Activated CD4-positive, alpha-beta T cell treated with anti-CD3 and anti-CD28 coated beads, Interleukin-2, amount 10 ng/mL, durations not matched to agents 7 days and 5 days (primary cell): Measurements from ENCODE around the gene TMEM88. TPM values are rescaled to one million over a fixed set of nuclear protein-coding genes. Genes with fewer than 3 reads are reported as not detected.

ENCODE experiments used
- CTCF ChIA-PET: fragments of 350-600 bp; sonication (Branson Sonifier 250); formaldehyde crosslinking; loops from one replicate; lab custom pipeline; 2021; ENCODE audit warnings: antibody characterized with exemption; lab: Charles Lee
- POLR2A ChIA-PET: fragments of 350-600 bp; sonication (Branson Sonifier 250); formaldehyde crosslinking; loops from one replicate; lab custom pipeline; 2021; ENCODE audit warnings: antibody characterized with exemption; lab: Charles Lee
- DNase-seq: peaks from one replicate; pipeline ENCODE4 v3.0.0-alpha.2; 2020
- H3K27ac Mint-ChIP-seq: one replicate; pipeline ENCODE4 v1.8.0; 2021; ENCODE audit warnings: mild to moderate bottlenecking, moderate library complexity, mixed read lengths
- H3K27me3 Mint-ChIP-seq: one replicate; pipeline ENCODE4 v1.8.0; 2021; ENCODE audit warnings: mixed read lengths
- H3K36me3 Mint-ChIP-seq: one replicate; pipeline ENCODE4 v1.8.0; 2021; ENCODE audit warnings: low read depth, mixed read lengths
- H3K4me1 Mint-ChIP-seq: one replicate; pipeline ENCODE4 v1.8.0; 2021; ENCODE audit warnings: mixed read lengths
- H3K4me3 Mint-ChIP-seq: one replicate; pipeline ENCODE4 v1.8.0; 2021; ENCODE audit warnings: mild to moderate bottlenecking, moderate library complexity, mixed read lengths
- H3K9me3 Mint-ChIP-seq: one replicate; pipeline ENCODE4 v1.8.0; 2021; ENCODE audit warnings: mixed read lengths
- total RNA-seq, 2 experiments: library from RNA; stranded (reverse); gene quantifications; one replicate each; pipeline ENCODE4 v1.2.3, GENCODE V29; 2021

Gene TMEM88
- total RNA-seq, 2 experiments from 2014 or later, result 0.55 to 0.87 TPM

- peak overlapping the region; percentile 83 for H3K4me3 Mint-ChIP-seq
- ChIA-PET CTCF (interaction anchor here (0.6 to 2.3 kb wide), 18 partner anchors 8 to 222 kb away, joined by 3 to 19 read pairs (median 3); partner anchors contain the start of genes CHD3, CYB5D1 and NAA38), POLR2A (interaction anchor here (1.1 kb wide), 1 partner anchor 10 kb away, joined by 4 read pairs; no protein-coding TSS in a partner anchor)
- peak overlapping the region; percentile 91 for H3K27ac Mint-ChIP-seq
- no peaks in the 10 kb centered on the region for H3K9me3 Mint-ChIP-seq
- no peaks in the 10 kb centered on the region for H3K36me3 Mint-ChIP-seq
- peak; percentile 92 for DNase-seq
- peaks cover 1% of the 10 kb centered on the region for H3K27me3 Mint-ChIP-seq
- peaks cover 53% of the 10 kb centered on the region for H3K4me1 Mint-ChIP-seq
These were observed 19.7 kb upstream of the TMEM88 start for GRCh38 chr17:7834957-7835813.

- Mint-ChIP-seq H3K27me3 (peaks cover 1% of the 10 kb centered on the region), H3K4me3 (peak overlapping the region; percentile 83), H3K9me3 (no peaks in the 10 kb centered on the region), H3K27ac (peak overlapping the region; percentile 88), H3K36me3 (no peaks in the 10 kb centered on the region), H3K4me1 (peaks cover 61% of the 10 kb centered on the region)
- peak; percentile 34 for DNase-seq
- ChIA-PET POLR2A (interaction anchor here (1.1 kb wide), 1 partner anchor 9 kb away, joined by 4 read pairs; no protein-coding TSS in a partner anchor), CTCF (interaction anchor here (0.6 to 2.3 kb wide), 11 partner anchors 9 to 221 kb away, joined by 3 to 19 read pairs (median 4); partner anchors contain the start of genes CYB5D1 and NAA38)
These were observed 18.9 kb upstream of the TMEM88 start for GRCh38 chr17:7835814-7836595.

- ChIA-PET POLR2A (no interaction called here), CTCF (interaction anchor here (1.0 to 2.6 kb wide), 7 partner anchors 14 to 155 kb away, joined by 3 to 10 read pairs (median 3); no protein-coding TSS in a partner anchor)
- H3K36me3 Mint-ChIP-seq, result no peaks in the 10 kb centered on the region
- H3K27me3 Mint-ChIP-seq, result peaks cover 1% of the 10 kb centered on the region
- H3K4me3 Mint-ChIP-seq, result peak overlapping the region; percentile 83
- peak; percentile 54 for DNase-seq
- peak overlapping the region; percentile 67 for H3K27ac Mint-ChIP-seq
- H3K4me1 Mint-ChIP-seq, result peaks cover 66% of the 10 kb centered on the region
- H3K9me3 Mint-ChIP-seq, result no peaks in the 10 kb centered on the region
These were observed 18.1 kb upstream of the TMEM88 start for GRCh38 chr17:7836596-7837407.

- Mint-ChIP-seq H3K4me1 (peaks cover 69% of the 10 kb centered on the region), H3K27me3 (peaks cover under 1% of the 10 kb centered on the region), H3K9me3 (no peaks in the 10 kb centered on the region), H3K36me3 (peaks cover 4% of the 10 kb centered on the region), H3K27ac (peak overlapping the region; percentile 67), H3K4me3 (peak overlapping the region; percentile 83)
- no peak for DNase-seq
- POLR2A ChIA-PET, result no interaction called here
- CTCF ChIA-PET, result interaction anchor here (1.0 to 2.6 kb wide), 5 partner anchors 13 to 155 kb away, joined by 3 to 7 read pairs (median 3); no protein-coding TSS in a partner anchor
These were observed 17.3 kb upstream of the TMEM88 start for GRCh38 chr17:7837408-7838088.

- POLR2A ChIA-PET, result interaction anchor here (0.9 kb wide), 1 partner anchor 335 kb away, joined by 3 read pairs; no protein-coding TSS in a partner anchor
- Mint-ChIP-seq H3K27me3 (no peaks in the 10 kb centered on the region), H3K36me3 (peaks cover 4% of the 10 kb centered on the region), H3K4me3 (peak overlapping the region; percentile 83), H3K9me3 (no peaks in the 10 kb centered on the region), H3K27ac (peak overlapping the region; percentile 70), H3K4me1 (peaks cover 68% of the 10 kb centered on the region)
- no peak for DNase-seq
- CTCF ChIA-PET, result interaction anchor here (0.9 to 2.6 kb wide), 4 partner anchors 13 to 151 kb away, joined by 3 to 7 read pairs (median 4); no protein-coding TSS in a partner anchor
These were observed 16.5 kb upstream of the TMEM88 start for GRCh38 chr17:7838090-7839075.

- Mint-ChIP-seq H3K9me3 (no peaks in the 10 kb centered on the region), H3K4me1 (peaks cover 62% of the 10 kb centered on the region), H3K27me3 (no peaks in the 10 kb centered on the region), H3K27ac (peak overlapping the region; percentile 70), H3K36me3 (peaks cover 4% of the 10 kb centered on the region), H3K4me3 (no peak overlapping the region)
- DNase-seq, result no peak
- ChIA-PET CTCF (interaction anchor here (0.9 to 2.6 kb wide), 2 partner anchors 12 to 18 kb away, joined by 3 to 7 read pairs; no protein-coding TSS in a partner anchor), POLR2A (interaction anchor here (0.9 kb wide), 1 partner anchor 334 kb away, joined by 3 read pairs; no protein-coding TSS in a partner anchor)
These were observed 15.5 kb upstream of the TMEM88 start for GRCh38 chr17:7839190-7839875.

- H3K27me3 Mint-ChIP-seq, result no peaks in the 10 kb centered on the region
- no peaks in the 10 kb centered on the region for H3K9me3 Mint-ChIP-seq
- POLR2A ChIA-PET, result no interaction called here
- H3K36me3 Mint-ChIP-seq, result peaks cover 4% of the 10 kb centered on the region
- H3K27ac Mint-ChIP-seq, result no peak overlapping the region
- no peak overlapping the region for H3K4me3 Mint-ChIP-seq
- DNase-seq, result no peak
- CTCF ChIA-PET, result interaction anchor here (0.7 to 3.4 kb wide), 3 partner anchors 11 to 152 kb away, joined by 3 to 12 read pairs (median 5); no protein-coding TSS in a partner anchor
- H3K4me1 Mint-ChIP-seq, result peaks cover 62% of the 10 kb centered on the region
These were observed 15.0 kb upstream of the TMEM88 start for GRCh38 chr17:7839876-7840261.

GRCh38 chr17:7840441-7840840 is 14.4 kb upstream of the TMEM88 start:
- Mint-ChIP-seq H3K4me1 (peaks cover 63% of the 10 kb centered on the region), H3K4me3 (peak overlapping the region; percentile 76), H3K36me3 (peaks cover 4% of the 10 kb centered on the region), H3K27me3 (no peaks in the 10 kb centered on the region), H3K27ac (no peak overlapping the region), H3K9me3 (no peaks in the 10 kb centered on the region)
- DNase-seq, result no peak
- ChIA-PET POLR2A (no interaction called here), CTCF (interaction anchor here (0.6 to 3.4 kb wide), 7 partner anchors 11 to 469 kb away, joined by 3 to 12 read pairs (median 4); partner anchors contain the start of gene NAA38)

GRCh38 chr17:7840875-7841274 is 14.0 kb upstream of the TMEM88 start:
- no peak for DNase-seq
- POLR2A ChIA-PET, result no interaction called here
- no peaks in the 10 kb centered on the region for H3K9me3 Mint-ChIP-seq

More at GRCh38 chr17:7840875-7841274, 14.0 kb upstream of the TMEM88 start:
- H3K4me1 Mint-ChIP-seq, result peaks cover 65% of the 10 kb centered on the region
- H3K27me3 Mint-ChIP-seq, result no peaks in the 10 kb centered on the region
- peak overlapping the region; percentile 76 for H3K4me3 Mint-ChIP-seq
- H3K36me3 Mint-ChIP-seq, result peaks cover 4% of the 10 kb centered on the region
- CTCF ChIA-PET, result interaction anchor here (0.6 to 3.4 kb wide), 8 partner anchors 10 to 469 kb away, joined by 3 to 12 read pairs (median 4); partner anchors contain the start of gene NAA38
- no peak overlapping the region for H3K27ac Mint-ChIP-seq
